H1 (cell line): ENCODE data around the gene TLR7. TPM values are rescaled to one million over a fixed set of nuclear protein-coding genes. Genes with fewer than 3 reads are reported as not detected.

Source experiments
- CREB1 ChIP-seq: IDR thresholded peaks from 2 replicates; pipeline ENCODE4 v1.6.1; 2012; ENCODE audit warnings: inconsistent platforms
- TAF7 ChIP-seq: optimal IDR thresholded peaks from 2 replicates; pipeline ENCODE3; 2011; ENCODE audit warnings: low read depth, mild to moderate bottlenecking, inconsistent platforms, low read length, moderate library complexity, borderline replicate concordance
- TEAD4 ChIP-seq: IDR thresholded peaks from 2 replicates; pipeline ENCODE4 v1.6.1; 2012; ENCODE audit warnings: low read depth, low read length, inconsistent platforms, mixed read lengths
- polyA plus RNA-seq, 7 experiments: library from polyadenylated mRNA; depleted of rRNA in 3 of 7; stranded (reverse) in 5 of 7; unstranded in 2 of 7; fragments of >200 nt in 5 of 7; fragments of 200-250 nt in 2 of 7; gene quantifications; 1 replicate in 5 of 7; 2 replicates in 1 of 7; 4 replicates in 1 of 7; pipeline versions ENCODE4 v1.2.1 to v1.2.3, GENCODE V29; 2011 to 2013; ENCODE audit warnings: missing spikeins in 2 of 7, mixed read lengths in 2 of 7
- total RNA-seq: library from RNA; stranded (reverse); fragmentation: NEBNext Ultra II Directional; extraction: Animal tissue kit (Norgen Biotek cat#: 25700); gene quantifications from 2 replicates; pipeline ENCODE4 v1.2.1, GENCODE V29; 2021

Gene TLR7
- total and polyA plus RNA-seq, 2 of the 8 experiments (the other 6 are each of a cell fraction or from before 2014, with no cell fraction given): 0.02 TPM; not detected in 1

DNA sequence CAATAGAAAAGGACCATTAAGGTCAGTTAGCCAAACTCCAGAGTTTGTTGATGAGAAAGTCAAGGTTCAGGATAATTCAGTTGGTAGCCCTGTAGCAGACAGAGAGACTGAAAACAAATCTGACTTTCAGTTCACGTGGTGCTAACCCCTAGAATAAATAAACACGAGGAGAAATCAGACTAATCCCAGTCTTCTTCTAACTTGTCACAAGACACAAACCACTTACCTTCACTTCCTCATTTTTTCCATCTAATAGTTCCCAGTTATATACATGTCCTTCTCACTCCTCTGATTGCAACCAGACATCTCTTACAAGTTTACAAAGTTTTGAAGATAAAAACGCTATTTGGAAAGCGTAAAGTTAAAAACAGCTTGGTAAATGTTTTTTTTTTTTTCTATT, 7.7 kb downstream of the TLR7 start (continued):
- TF ChIP-seq CREB1: no peak
- no peak for TF ChIP-seq TEAD4
- no peak for TF ChIP-seq TAF7
- TF ChIP-seq, all 59 proteins: peak for 0
